Bronchial smooth muscle cell (primary cell): ENCODE measurements around the gene TAS2R40. TPM values are rescaled to one million over a fixed set of nuclear protein-coding genes. Genes with fewer than 3 reads are reported as not detected.

Experiments
- total RNA-seq: library from RNA; depleted of rRNA; stranded (reverse); fragments of >200 nt; gene quantifications from 2 replicates; pipeline ENCODE4 v1.2.1, GENCODE V29; 2014

TAS2R40 gene
- total RNA-seq = not detected in 2 replicates

DNA sequence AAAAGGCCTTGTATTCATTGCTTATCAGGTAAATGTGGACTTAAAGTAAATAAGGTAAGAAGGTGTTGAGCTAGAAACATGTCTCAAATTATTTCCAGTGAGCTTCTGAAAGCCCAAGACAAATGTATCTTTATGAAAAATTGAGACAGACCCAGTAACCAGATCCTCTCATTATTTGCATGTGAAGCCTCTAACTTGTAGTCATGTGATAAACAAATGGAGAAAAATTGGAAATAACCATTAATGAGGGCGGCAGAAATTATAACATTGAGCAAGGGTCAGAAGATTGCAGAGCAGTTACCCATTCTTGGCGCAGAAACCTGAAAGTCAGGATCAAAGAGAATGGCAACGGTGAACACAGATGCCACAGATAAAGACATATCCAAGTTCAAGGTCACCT is at the start of gene TAS2R40:
Gene TAS2R40, plus strand, starts transcription at position 301 of the 400 bp plus-strand sequence. Its CDS starts 42 bp downstream, at position 343.

GRCh38 chr7:143183024-143183423 is 38.8 kb upstream of the TAS2R40 start, which contains the start of gene TAS2R39:
Gene TAS2R39 (plus strand): TSS chr7:143183419. CDS start chr7:143183419, 0 bp downstream.

GRCh38 chr7:143263266-143264195 is 41.7 kb downstream of the TAS2R40 start, which contains the start of gene GSTK1:
Gene GSTK1 (plus strand): TSS chr7:143263441. CDS start chr7:143263514, 73 bp downstream.

Other genes starting within 250 kb of the TAS2R40 start
- not detected in 2 replicates for gene OR9A2, start 194.9 kb upstream of the TAS2R40 start, total RNA-seq
- gene OR6V1, start 169.7 kb upstream of the TAS2R40 start, total RNA-seq = not detected in 2 replicates
- not detected in 2 replicates for gene PIP, start 90.0 kb upstream of the TAS2R40 start, total RNA-seq
- not detected in 2 replicates for gene TAS2R39, start 38.6 kb upstream of the TAS2R40 start, total RNA-seq
- 73.4 and 76.3 TPM in 2 replicates for gene GSTK1, start 41.4 kb downstream of the TAS2R40 start, total RNA-seq
- gene TMEM139, start 62.9 kb downstream of the TAS2R40 start, total RNA-seq = 0.09 TPM in 1 of 2 replicates, not detected in the other
- 7.3 and 9.3 TPM in 2 replicates for gene CASP2, start 66.3 kb downstream of the TAS2R40 start, total RNA-seq
- 0.09 TPM in 1 of 2 replicates, not detected in the other for gene CLCN1, start 94.1 kb downstream of the TAS2R40 start, total RNA-seq
- gene FAM131B, start 140.7 kb downstream of the TAS2R40 start, total RNA-seq = 4.6 and 8.2 TPM in 2 replicates
- 13.6 and 13.7 TPM in 2 replicates for gene ZYX, start 159.3 kb downstream of the TAS2R40 start, total RNA-seq
- gene EPHA1, start 186.8 kb downstream of the TAS2R40 start, total RNA-seq = 0.09 and 0.16 TPM in 2 replicates
- 0.17 TPM in 1 of 2 replicates, not detected in the other for gene TAS2R60, start 221.4 kb downstream of the TAS2R40 start, total RNA-seq